Measurements from ENCODE around the gene CLMN. TPM values are rescaled to one million over a fixed set of nuclear protein-coding genes. Genes with fewer than 3 reads are reported as not detected.

Gene CLMN
- total RNA-seq, 1 donor: 0.36 TPM

DNA sequence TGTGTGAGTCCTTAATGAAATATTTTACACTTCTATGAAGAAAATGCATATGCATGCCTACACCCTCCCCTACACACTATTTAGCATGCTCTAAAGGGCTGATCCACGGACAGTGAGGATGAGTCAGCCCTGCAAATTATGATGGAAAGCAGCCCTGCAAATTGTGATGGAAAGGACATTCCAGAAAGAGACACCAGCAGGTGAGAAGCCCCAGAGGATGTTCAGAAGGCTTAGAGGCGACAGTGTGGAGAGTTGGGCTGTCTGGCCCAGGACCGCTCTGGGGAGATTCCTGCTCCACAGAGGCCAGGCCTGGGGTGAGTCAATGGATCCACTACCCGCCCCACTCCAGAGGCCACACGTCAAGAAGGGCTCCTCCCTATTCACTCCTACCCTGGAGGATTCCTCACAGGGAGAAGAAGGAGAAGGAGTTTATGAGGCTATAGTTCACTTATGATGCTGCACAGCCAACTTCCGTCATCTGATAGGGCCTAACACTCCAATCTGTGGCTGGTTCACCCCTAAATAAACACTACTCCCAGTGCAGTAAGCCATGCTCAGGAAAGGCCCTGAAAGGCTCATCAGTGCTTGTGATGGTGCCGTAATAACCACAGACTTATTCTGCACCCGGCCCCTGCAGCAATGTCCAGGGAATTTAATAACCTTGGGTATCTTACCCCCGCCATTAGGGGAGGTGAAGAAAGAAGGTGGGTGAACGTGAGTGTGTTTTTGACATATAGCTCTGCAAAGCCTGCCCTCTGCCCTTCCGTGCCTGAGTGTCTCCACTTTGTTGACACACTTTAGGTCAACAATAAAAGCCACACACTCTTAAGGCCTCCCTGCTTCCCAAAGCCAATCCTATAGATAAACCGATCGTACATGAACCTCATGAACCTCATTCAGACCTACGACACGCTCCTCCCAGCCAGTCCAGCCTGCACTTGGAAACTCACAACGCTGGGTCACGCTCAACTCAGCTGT is 46.4 kb downstream of the CLMN start:
- DNase-seq (ENCODE audit: low read depth): no peak
- TF ChIP-seq, protein P1, sequence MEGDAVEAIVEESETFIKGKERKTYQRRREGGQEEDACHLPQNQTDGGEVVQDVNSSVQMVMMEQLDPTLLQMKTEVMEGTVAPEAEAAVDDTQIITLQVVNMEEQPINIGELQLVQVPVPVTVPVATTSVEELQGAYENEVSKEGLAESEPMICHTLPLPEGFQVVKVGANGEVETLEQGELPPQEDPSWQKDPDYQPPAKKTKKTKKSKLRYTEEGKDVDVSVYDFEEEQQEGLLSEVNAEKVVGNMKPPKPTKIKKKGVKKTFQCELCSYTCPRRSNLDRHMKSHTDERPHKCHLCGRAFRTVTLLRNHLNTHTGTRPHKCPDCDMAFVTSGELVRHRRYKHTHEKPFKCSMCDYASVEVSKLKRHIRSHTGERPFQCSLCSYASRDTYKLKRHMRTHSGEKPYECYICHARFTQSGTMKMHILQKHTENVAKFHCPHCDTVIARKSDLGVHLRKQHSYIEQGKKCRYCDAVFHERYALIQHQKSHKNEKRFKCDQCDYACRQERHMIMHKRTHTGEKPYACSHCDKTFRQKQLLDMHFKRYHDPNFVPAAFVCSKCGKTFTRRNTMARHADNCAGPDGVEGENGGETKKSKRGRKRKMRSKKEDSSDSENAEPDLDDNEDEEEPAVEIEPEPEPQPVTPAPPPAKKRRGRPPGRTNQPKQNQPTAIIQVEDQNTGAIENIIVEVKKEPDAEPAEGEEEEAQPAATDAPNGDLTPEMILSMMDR (IDR thresholded peaks at IDR 0.05; ENCODE audit: insufficient read depth, low read length): no peak
- no peak overlapping the region for H3K4me3 ChIP-seq (ENCODE audit: low read depth, low read length)

DNA sequence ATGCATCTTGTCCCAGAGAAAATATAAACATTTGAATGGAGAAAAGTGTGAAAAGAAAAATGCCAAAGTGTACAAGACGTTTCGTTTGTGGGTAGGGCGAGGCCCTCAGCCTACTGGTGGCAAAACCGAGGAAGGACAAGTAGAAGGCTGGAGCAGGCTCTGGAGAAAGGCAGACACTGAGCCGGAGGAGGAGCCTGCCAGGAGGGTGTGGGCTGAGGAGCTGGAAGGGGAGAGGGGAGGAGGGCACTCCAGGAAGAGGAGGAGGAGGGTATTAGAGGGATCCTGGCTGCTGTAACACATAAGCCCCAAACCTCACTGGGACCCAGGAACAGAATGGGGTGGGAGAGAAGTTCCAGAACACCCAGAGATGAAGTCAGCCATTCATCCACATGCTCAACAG is 47.7 kb downstream of the CLMN start:
- DNase-seq (ENCODE audit: low read depth): no peak
- TF ChIP-seq, protein P1 (IDR thresholded peaks at IDR 0.05; ENCODE audit: insufficient read depth, low read length): no peak
- no peak overlapping the region for H3K4me3 ChIP-seq (ENCODE audit: low read depth, low read length)

DNA sequence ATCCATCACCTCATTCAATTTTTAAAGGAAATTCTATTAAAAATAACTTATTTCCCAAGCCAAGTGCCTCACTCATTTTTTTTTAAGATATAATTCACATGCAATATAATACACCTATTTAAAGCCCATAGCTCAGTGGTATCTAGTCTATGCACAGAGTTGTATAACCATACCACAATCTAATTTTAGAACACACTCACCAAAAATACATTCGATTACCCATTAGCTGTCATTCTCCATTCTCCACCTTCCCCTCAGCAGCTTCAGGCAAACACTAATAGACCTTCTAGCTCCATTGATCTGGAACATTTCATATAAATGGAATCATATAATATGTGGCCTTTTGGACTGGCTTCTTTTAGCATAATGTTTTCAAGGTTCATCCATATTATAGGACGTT is 49.5 kb downstream of the CLMN start:
- no peak for DNase-seq (ENCODE audit: low read depth)
- TF ChIP-seq, protein P1 (IDR thresholded peaks at IDR 0.05; ENCODE audit: insufficient read depth, low read length): no peak
- H3K4me3 ChIP-seq (ENCODE audit: low read depth, low read length): no peak overlapping the region

DNA sequence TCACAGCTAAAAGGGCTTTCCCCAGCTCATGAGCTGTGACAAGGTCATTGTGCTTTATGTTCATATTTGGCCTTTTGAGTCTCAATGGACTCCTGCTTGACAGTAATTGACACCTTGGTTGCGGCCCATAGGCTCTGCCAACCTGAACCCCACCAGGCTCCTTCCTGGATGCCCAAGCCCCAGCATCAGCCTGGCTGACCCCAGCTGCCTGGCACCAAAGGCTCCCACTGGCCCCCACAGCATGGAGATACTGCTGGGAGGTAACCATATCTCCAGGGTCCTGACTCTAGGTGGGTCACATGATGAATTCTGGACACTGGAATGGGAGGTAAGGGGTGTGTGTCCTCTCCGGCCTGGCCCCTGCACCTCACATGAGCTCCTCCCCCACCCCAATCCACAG is 50.2 kb downstream of the CLMN start:
- TF ChIP-seq, protein P1 (IDR thresholded peaks at IDR 0.05; ENCODE audit: insufficient read depth, low read length): no peak
- no peak overlapping the region for H3K4me3 ChIP-seq (ENCODE audit: low read depth, low read length)
- no peak for DNase-seq (ENCODE audit: low read depth)

- no peak for DNase-seq (ENCODE audit: low read depth)
- H3K4me3 ChIP-seq (ENCODE audit: low read depth, low read length): no peak overlapping the region
- TF ChIP-seq, protein P1 (IDR thresholded peaks at IDR 0.05; ENCODE audit: insufficient read depth, low read length): no peak
These were observed 51.4 kb downstream of the CLMN start for GRCh38 chr14:95268350-95268749.

DNA sequence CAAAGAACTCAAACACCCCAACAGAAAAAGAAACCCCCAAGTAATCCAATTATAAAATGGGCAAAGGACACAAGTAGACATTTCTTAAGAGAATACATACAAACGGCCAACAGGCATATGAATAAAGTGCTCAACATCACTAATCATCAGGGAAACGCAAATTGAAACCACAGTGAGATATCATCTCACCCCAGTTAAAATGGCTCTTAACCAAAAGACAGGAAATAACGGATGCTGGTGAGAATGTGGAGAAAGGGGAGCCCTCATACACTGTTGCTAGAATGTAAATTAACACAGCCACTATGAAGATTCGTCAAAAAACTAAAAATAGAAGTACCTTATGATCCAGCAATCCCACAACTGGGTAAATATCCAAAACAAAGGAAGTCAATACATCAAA is 52.4 kb downstream of the CLMN start:
- TF ChIP-seq, protein P1 (IDR thresholded peaks at IDR 0.05; ENCODE audit: insufficient read depth, low read length): no peak
- no peak for DNase-seq (ENCODE audit: low read depth)
- H3K4me3 ChIP-seq (ENCODE audit: low read depth, low read length): no peak overlapping the region

Measured in fibroblast of the aortic adventitia (primary cell).